Mucosa of descending colon (tissue), 3 donors: Measurements from ENCODE around the gene PTPRN2. TPM values are rescaled to one million over a fixed set of nuclear protein-coding genes. Genes with fewer than 3 reads are reported as not detected.

ENCODE experiments used
- ATAC-seq: fragments of 200-7000 bp; cut with Tn5 transposase; one replicate; pipeline ENCODE4 v1.9.1; 2020; ENCODE audit warnings: mild to moderate bottlenecking, moderate library complexity
- DNase-seq, 3 donors: peaks; one replicate each; pipeline ENCODE4 v3.0.0-alpha.2; 2020
- H3K36me3 ChIP-seq: fragments of 200-600 bp; one replicate; pipeline ENCODE4 v1.8.0; 2021; ENCODE audit warnings: low read depth, mild to moderate bottlenecking
- H3K4me1 ChIP-seq: fragments of 200-600 bp; one replicate; pipeline ENCODE4 v1.8.0; 2021; ENCODE audit warnings: low read depth, mild to moderate bottlenecking
- H3K4me3 ChIP-seq: fragments of 200-600 bp; one replicate; pipeline ENCODE4 v1.8.0; 2021; ENCODE audit warnings: mild to moderate bottlenecking
- H3K9me3 ChIP-seq: fragments of 200-600 bp; one replicate; pipeline ENCODE4 v1.8.0; 2021; ENCODE audit warnings: mild to moderate bottlenecking
- CTCF ChIP-seq: fragments of 200-600 bp; IDR thresholded peaks from one replicate; pipeline ENCODE4 v1.8.0; 2022; ENCODE audit warnings: antibody characterized with exemption, mild to moderate bottlenecking
- intact Hi-C, 2 donors: fragments of 100-400 bp; cut with DNase I in 1 of 2; cut with micrococcal nuclease in 1 of 2; formaldehyde crosslinking; loops; one replicate each; pipeline versions ENCODE4 v1.11.0 to v1.11.1; 2022; cut with DNase I, micrococcal nuclease
- total RNA-seq, 3 donors: library from RNA; stranded (reverse); fragmentation: NEBNext Ultra II Directional in 2 of 3; extraction: Animal tissue kit (Norgen Biotek cat#: 25700) in 2 of 3; gene quantifications; one replicate each; pipeline versions ENCODE4 v1.2.1 to v1.2.4, GENCODE V29; 2021 to 2023
- donor health status: DM: no; HTN: no; CAD: no; lungs with moderate emphysema.
- donor health status: DM: no; HTN: no; CAD: no.
- donor health status: DM: no; HTN: yes; CAD: no.

Gene PTPRN2
- total RNA-seq, 3 donors from 2014 or later: 12.5 to 28.0 (median 26.2) TPM

DNA sequence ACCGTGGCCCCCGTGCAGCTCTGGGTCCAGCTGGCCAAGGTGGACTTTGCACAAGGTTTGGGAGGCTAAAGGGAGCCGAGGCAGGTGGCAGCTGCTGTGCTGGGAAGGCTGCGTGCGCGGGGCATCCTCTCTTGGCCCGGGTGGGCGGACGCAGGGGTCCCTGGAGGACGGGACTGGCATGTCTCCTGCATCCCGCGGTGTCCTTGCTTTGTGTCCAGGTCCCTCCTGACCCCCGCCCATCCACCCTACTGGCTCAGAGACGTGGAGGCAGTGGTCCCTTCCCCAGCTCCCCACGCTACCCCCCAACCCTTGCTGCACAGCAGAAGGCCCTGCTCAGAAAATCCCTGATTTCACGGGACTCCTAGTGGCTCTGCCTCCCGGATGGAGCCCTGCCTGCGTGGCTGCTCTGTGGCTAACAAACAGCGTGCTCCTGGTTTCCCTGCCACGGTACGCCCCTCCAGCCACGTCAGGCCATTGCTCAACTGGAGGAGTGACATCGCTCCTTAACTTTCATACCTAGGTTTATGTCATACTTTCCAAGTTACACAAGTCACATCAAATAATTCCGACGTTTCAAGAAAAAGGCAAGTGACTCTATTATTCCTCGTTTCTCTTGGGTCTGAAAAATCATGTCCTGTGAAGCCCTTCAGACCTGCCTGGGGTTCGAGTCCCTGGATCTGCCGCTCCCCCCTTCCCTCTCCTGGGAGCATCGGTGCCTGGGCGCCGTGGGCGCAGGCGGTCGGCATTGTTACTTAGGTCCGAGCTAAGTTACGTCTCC is 829.0 kb downstream of the PTPRN2 start:
- DNase-seq (no peak), ATAC-seq (no peak)
- Histone ChIP-seq H3K4me3 (no peak overlapping the region), H3K4me1 (no peaks in the 10 kb centered on the region), H3K36me3 (no peaks in the 10 kb centered on the region), H3K9me3 (no peaks in the 10 kb centered on the region)
- TF ChIP-seq CTCF: no peak
- intact Hi-C loops: no loop called here

GRCh38 chr7:157757776-157758467 is 829.7 kb downstream of the PTPRN2 start:
- no peak for DNase-seq
- intact Hi-C loops: no loop called here

DNA sequence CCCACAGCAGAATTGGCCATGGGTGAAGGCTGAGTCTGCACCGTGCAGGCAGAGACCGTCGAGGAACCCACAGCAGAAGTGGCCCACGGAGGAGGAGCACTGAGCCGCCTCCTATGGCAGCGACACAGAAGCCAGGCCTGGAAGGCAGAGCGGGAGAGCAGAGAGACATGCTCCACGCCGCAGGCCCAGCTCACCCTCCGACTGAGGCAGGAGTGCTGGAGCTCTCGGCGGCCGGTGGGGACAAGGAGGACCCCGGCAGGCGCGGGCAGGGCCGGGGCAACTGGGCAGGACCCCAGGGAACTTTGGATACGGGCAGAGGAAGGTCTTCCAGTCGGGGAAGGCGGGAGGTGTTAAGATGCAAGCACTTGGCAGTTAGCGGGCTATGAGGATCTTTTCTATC is 830.4 kb downstream of the PTPRN2 start:
- Histone ChIP-seq H3K36me3 (no peaks in the 10 kb centered on the region), H3K4me1 (no peaks in the 10 kb centered on the region), H3K4me3 (no peak overlapping the region), H3K9me3 (no peaks in the 10 kb centered on the region)
- TF ChIP-seq CTCF: no peak
- ATAC-seq: no peak
- no peak for DNase-seq
- intact Hi-C loops: no loop called here

More at GRCh38 chr7:157757776-157758467, 829.7 kb downstream of the PTPRN2 start:
- no peak for ATAC-seq
- H3K36me3 ChIP-seq: no peaks in the 10 kb centered on the region
- H3K9me3 ChIP-seq: no peaks in the 10 kb centered on the region
- no peaks in the 10 kb centered on the region for H3K4me1 ChIP-seq
- no peak overlapping the region for H3K4me3 ChIP-seq
- no peak for TF ChIP-seq CTCF

DNA sequence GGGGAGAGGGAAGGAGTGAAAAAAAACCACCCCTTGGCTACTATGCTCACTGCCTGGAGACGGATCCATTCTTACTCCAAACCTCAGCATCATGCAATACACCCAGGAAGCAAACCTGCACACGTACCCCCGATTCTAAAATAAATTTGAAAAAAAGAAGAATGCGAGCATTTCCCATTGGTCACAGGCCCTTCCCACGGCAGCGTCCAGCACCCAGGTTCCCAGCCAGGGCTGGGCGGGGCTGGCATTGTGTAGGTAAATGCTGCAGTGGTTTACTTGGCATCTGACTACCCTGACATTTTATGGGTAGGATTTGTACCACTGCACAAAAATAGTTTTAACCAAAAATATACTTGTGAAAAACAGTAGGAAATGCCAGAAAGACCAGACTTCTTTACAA is 831.9 kb downstream of the PTPRN2 start:
- H3K4me3 ChIP-seq: no peak overlapping the region
- H3K4me1 ChIP-seq: no peaks in the 10 kb centered on the region
- intact Hi-C loops: no loop called here
- no peaks in the 10 kb centered on the region for H3K9me3 ChIP-seq
- no peak for ATAC-seq
- DNase-seq: no peak
- no peaks in the 10 kb centered on the region for H3K36me3 ChIP-seq
- TF ChIP-seq CTCF: no peak

GRCh38 chr7:157754416-157754790 is 833.2 kb downstream of the PTPRN2 start:
- no peaks in the 10 kb centered on the region for H3K9me3 ChIP-seq
- no peaks in the 10 kb centered on the region for H3K36me3 ChIP-seq
- TF ChIP-seq CTCF: no peak
- no peaks in the 10 kb centered on the region for H3K4me1 ChIP-seq
- no peak for DNase-seq
- no peak for ATAC-seq
- H3K4me3 ChIP-seq: no peak overlapping the region
- intact Hi-C loops: no loop called here
